GM12878 (cell line): ENCODE results near the gene ERFL. TPM values are rescaled to one million over a fixed set of nuclear protein-coding genes. Genes with fewer than 3 reads are reported as not detected.

Source experiments
- ASH2L ChIP-seq: fragments of 300-600, 200-600 bp; sonication (generic); IDR thresholded peaks from 2 replicates; pipeline ENCODE4 v1.6.1; 2017; ENCODE audit warnings: low read depth, mild to moderate bottlenecking, borderline replicate concordance
- BACH1 ChIP-seq: fragments of 450-650 bp; IDR thresholded peaks from 2 replicates; pipeline ENCODE4 v1.6.1; 2017; ENCODE audit warnings: mild to moderate bottlenecking, borderline replicate concordance
- CREM ChIP-seq: IDR thresholded peaks from 2 replicates; pipeline ENCODE4 v1.6.1; 2014; ENCODE audit warnings: antibody characterized with exemption, low read depth
- KAT2A ChIP-seq: conservative IDR thresholded peaks from 2 replicates; pipeline ENCODE4 v1.6.1; 2011; ENCODE audit warnings: low read depth, low read length; ENCODE audit not compliant: control insufficient read depth
- MYB ChIP-seq: fragments of 150-350 bp; IDR thresholded peaks from 2 replicates; pipeline ENCODE4 v1.6.1; 2014; ENCODE audit warnings: mild to moderate bottlenecking, low read depth, low read length, borderline replicate concordance
- NFIC ChIP-seq: IDR thresholded peaks from 2 replicates; pipeline ENCODE4 v1.6.1; 2012; ENCODE audit warnings: low read depth, mild to moderate bottlenecking, inconsistent platforms, low read length, moderate library complexity
- PKNOX1 ChIP-seq: fragments of 450-650 bp; IDR thresholded peaks from 2 replicates; pipeline ENCODE4 v1.6.1; 2016; ENCODE audit warnings: mild to moderate bottlenecking
- PRDM15 ChIP-seq: fragments of 450-650 bp; formaldehyde crosslinking; IDR thresholded peaks from 2 replicates; pipeline ENCODE4 v1.4.0; 2020; ENCODE audit warnings: mild to moderate bottlenecking, moderate library complexity
- RB1 ChIP-seq: fragments of 450-650 bp; formaldehyde crosslinking; IDR thresholded peaks from 2 replicates; pipeline ENCODE4 v1.6.1; 2017; ENCODE audit warnings: mild to moderate bottlenecking, borderline replicate concordance
- SIX5 ChIP-seq: IDR thresholded peaks from 2 replicates; pipeline ENCODE4 v1.6.1; 2011; ENCODE audit warnings: mild to moderate bottlenecking, low read depth, low read length, moderate library complexity; ENCODE audit not compliant: severe bottlenecking
- USF2 ChIP-seq: IDR thresholded peaks from 2 replicates; pipeline ENCODE4 v1.6.1; 2011; ENCODE audit warnings: low read depth, low read length, improper control_type of control experiment, borderline replicate concordance
- WRNIP1 ChIP-seq: IDR thresholded peaks from 2 replicates; pipeline ENCODE4 v1.6.1; 2011; ENCODE audit warnings: low read depth, low read length, improper control_type of control experiment, borderline replicate concordance
- YY1 ChIP-seq: IDR thresholded peaks from 2 replicates; pipeline ENCODE4 v1.6.1; 2011; ENCODE audit warnings: low read depth, mild to moderate bottlenecking, low read length
- ZBTB4 ChIP-seq: fragments of 450-650 bp; formaldehyde crosslinking; IDR thresholded peaks from 2 replicates; pipeline ENCODE4 v1.4.0; 2022; ENCODE audit warnings: mild to moderate bottlenecking, moderate library complexity
- ZNF592 ChIP-seq: fragments of 450-650 bp; IDR thresholded peaks from 2 replicates; pipeline ENCODE4 v1.6.1; 2017; ENCODE audit warnings: mild to moderate bottlenecking, moderate library complexity
- polyA plus RNA-seq, 11 experiments: library from polyadenylated mRNA; depleted of rRNA in 4 of 11; unstranded in 6 of 11; stranded (reverse) in 5 of 11; fragments of >200 nt; fragmentation: Nextera tagmentation in 4 of 11; fragmentation: Illumina TruSeq in 1 of 11; extraction: Ambion mirVana in 4 of 11; extraction: Trizol in 1 of 11; gene quantifications; 1 replicate in 1 of 11; 2 replicates in 10 of 11; pipeline versions ENCODE4 v1.2.1 to v1.2.3, GENCODE V29; 2011 to 2016; ENCODE audit warnings: inconsistent platforms in 2 of 11, missing spikeins in 2 of 11, low read depth in 1 of 11
- total RNA-seq, 4 experiments: library from RNA; depleted of rRNA in 3 of 4; stranded (reverse); fragments of >200 nt in 3 of 4; fragmentation: Illumina TruSeq in 1 of 4; extraction: Trizol in 1 of 4; gene quantifications; 2 replicates each; pipeline versions ENCODE4 v1.2.1 to v1.2.3, GENCODE V29; 2013 to 2021

The ERFL gene
- total and polyA plus RNA-seq, 10 of the 15 experiments (the other 5 are each of a cell fraction or from before 2014, with no cell fraction given), result 0.04 to 0.10 (median 0.05) TPM; not detected in 7

GRCh38 chr19:41872775-41873647 is 55.2 kb downstream of the ERFL start (continued):
- TF ChIP-seq ZBTB4 (CRISPR knock-in tag) (no peak), PKNOX1 (no peak), MYB (no peak), USF2 (no peak), ZNF592 (no peak), YY1 (no peak), RB1 (0 out of 2 replicates have a peak, but pooled peaks have one; percentile 36), KAT2A (no peak), WRNIP1 (no peak), PRDM15 (CRISPR knock-in tag) (no peak), NFIC (no peak), CREM (no peak), SIX5 (no peak), ASH2L (no peak), BACH1 (0 out of 2 replicates have a peak, but pooled peaks have one; percentile 25)
